ENCODE data around the gene DENND4A.

DNA sequence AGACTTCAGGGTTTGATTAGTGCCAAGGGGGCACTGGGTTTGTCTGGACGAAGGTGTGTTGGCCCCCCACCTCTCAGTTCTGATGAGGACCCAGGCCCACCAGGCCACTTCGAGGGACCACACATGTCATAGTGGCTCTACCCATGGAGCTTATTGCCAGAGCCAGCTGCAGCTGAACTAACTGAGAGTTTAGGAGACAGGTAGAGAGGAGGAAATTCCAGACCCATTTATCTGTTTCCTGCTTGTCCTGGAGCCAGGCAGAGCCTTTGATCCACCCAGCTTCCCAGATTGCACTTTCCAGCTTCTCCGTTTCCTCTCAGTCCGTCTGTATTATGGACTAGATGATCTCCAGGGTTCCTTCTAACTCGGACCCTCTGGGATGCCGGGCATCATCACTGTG lies 149.5 kb downstream of the DENND4A start:
- TF ChIP-seq, protein P1, sequence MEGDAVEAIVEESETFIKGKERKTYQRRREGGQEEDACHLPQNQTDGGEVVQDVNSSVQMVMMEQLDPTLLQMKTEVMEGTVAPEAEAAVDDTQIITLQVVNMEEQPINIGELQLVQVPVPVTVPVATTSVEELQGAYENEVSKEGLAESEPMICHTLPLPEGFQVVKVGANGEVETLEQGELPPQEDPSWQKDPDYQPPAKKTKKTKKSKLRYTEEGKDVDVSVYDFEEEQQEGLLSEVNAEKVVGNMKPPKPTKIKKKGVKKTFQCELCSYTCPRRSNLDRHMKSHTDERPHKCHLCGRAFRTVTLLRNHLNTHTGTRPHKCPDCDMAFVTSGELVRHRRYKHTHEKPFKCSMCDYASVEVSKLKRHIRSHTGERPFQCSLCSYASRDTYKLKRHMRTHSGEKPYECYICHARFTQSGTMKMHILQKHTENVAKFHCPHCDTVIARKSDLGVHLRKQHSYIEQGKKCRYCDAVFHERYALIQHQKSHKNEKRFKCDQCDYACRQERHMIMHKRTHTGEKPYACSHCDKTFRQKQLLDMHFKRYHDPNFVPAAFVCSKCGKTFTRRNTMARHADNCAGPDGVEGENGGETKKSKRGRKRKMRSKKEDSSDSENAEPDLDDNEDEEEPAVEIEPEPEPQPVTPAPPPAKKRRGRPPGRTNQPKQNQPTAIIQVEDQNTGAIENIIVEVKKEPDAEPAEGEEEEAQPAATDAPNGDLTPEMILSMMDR (IDR thresholded peaks at IDR 0.05), result no peak
- no peak for TF ChIP-seq POLR2A (IDR thresholded peaks at IDR 0.05)
- TF ChIP-seq POLR2AphosphoS5 (IDR thresholded peaks at IDR 0.05), result no peak
